HCT116 (cell line): ENCODE data around the gene TTLL11. TPM values are rescaled to one million over a fixed set of nuclear protein-coding genes. Genes with fewer than 3 reads are reported as not detected.
A peak's percentile ranks its signal among the peaks of the same experiment; 100 is the strongest.

Experiments used
- ATAC-seq: fragments of 200-7000 bp; cut with Tn5 transposase; 2 replicates; pipeline ENCODE4 v1.9.1; 2020; ENCODE audit warnings: mild to moderate bottlenecking, moderate library complexity
- BruUV-seq: library from RNA; stranded (reverse); fragments of 400-500 nt; replicated peaks from 2 replicates; lab custom pipeline; 2021; lab: Mats Ljungman, UMichigan
- CTCF ChIA-PET: fragments of 300-600 bp; sonication (Branson Sonifier 250); formaldehyde crosslinking; loops from one replicate; lab custom pipeline; 2021; ENCODE audit warnings: antibody characterized with exemption; lab: Charles Lee
- POLR2A ChIA-PET: fragments of 300-600, 350-600 bp; sonication (Branson Sonifier 250); formaldehyde crosslinking; loops from one replicate; lab custom pipeline; 2021; ENCODE audit warnings: antibody characterized with exemption; lab: Charles Lee
- RAD21 ChIA-PET, 2 experiments: fragments of 300-600 bp; sonication (Branson Sonifier 250); formaldehyde crosslinking; loops; one replicate each; lab custom pipeline; 2023; ENCODE audit warnings: low total read pairs in 2 of 2; ENCODE audit not compliant: uncharacterized antibody in 2 of 2, unreplicated experiment in 2 of 2, low non-redundant PET in 1 of 2; lab: Charles Lee
- DNase-seq: peaks from one replicate; pipeline ENCODE4 v3.0.0-alpha.2; 2010; ENCODE audit warnings: low read depth, low spot score
- H2AFZ ChIP-seq: fragments of 200-600 bp; shearing (Covaris generic), sonication (generic); 2 replicates; pipeline ENCODE4 v1.6.1; 2017; ENCODE audit warnings: low read depth, mixed run types, mixed read lengths, antibody characterized with exemption, low read length; ENCODE audit not compliant: poor library complexity, severe bottlenecking
- H3K27ac ChIP-seq: 2 replicates; pipeline ENCODE4 v1.5.1; 2012; ENCODE audit warnings: low read depth, low read length
- H3K27me3 ChIP-seq: fragments of 200-600 bp; sonication (generic); 2 replicates; pipeline ENCODE4 v1.6.1; 2016; ENCODE audit warnings: mixed run types, low read length, mixed read lengths; ENCODE audit not compliant: insufficient read depth
- H3K36me3 ChIP-seq, 2 experiments: fragments of 200-500 bp in 1 of 2; fragments of 200-600 bp in 1 of 2; sonication (Bioruptor generic) in 1 of 2; sonication (generic) in 1 of 2; 2 replicates each; pipeline versions ENCODE4 v1.5.1 to v1.6.1; 2014 to 2016; ENCODE audit warnings: low read length in 2 of 2, inconsistent platforms in 1 of 2, mixed read lengths in 1 of 2, mixed run types in 1 of 2; ENCODE audit not compliant: insufficient read depth in 2 of 2, control insufficient read depth in 1 of 2
- H3K4me1 ChIP-seq, 2 experiments: fragments of 200-600 bp in 1 of 2; sonication (generic) in 1 of 2; 2 replicates each; pipeline versions ENCODE4 v1.5.1 to v1.6.1; 2012 to 2017; ENCODE audit warnings: low read length in 2 of 2, inconsistent platforms in 1 of 2, mild to moderate bottlenecking in 1 of 2, mixed read lengths in 1 of 2, mixed run types in 1 of 2, moderate library complexity in 1 of 2; ENCODE audit not compliant: insufficient read depth in 2 of 2, control insufficient read depth in 1 of 2
- H3K4me2 ChIP-seq: fragments of 200-600 bp; sonication (generic); 2 replicates; pipeline ENCODE4 v1.6.1; 2017; ENCODE audit warnings: mixed run types, low read length, mixed read lengths
- H3K4me3 ChIP-seq, 2 experiments: fragments of 200-600 bp in 1 of 2; sonication (generic) in 1 of 2; replicated peaks in 1 of 2; 2 replicates each; pipeline ENCODE4 v1.5.1; 2011 to 2016; ENCODE audit warnings: low read length in 2 of 2, control low read depth in 1 of 2, low read depth in 1 of 2, mild to moderate bottlenecking in 1 of 2, mixed read lengths in 1 of 2, mixed run types in 1 of 2
- H3K79me2 ChIP-seq: fragments of 200-600 bp; sonication (generic); 2 replicates; pipeline ENCODE4 v1.6.1; 2017; ENCODE audit warnings: mild to moderate bottlenecking, mixed run types, low read length, moderate library complexity, mixed read lengths; ENCODE audit not compliant: insufficient read depth
- H3K9ac ChIP-seq: fragments of 200-600 bp; sonication (generic); 2 replicates; pipeline ENCODE4 v1.6.1; 2016; ENCODE audit warnings: low read length, mixed read lengths
- H3K9me2 ChIP-seq: fragments of 200-600 bp; sonication (generic), shearing (Covaris generic); 2 replicates; pipeline ENCODE4 v1.6.1; 2017; ENCODE audit warnings: mixed run types, mild to moderate bottlenecking, moderate library complexity; ENCODE audit not compliant: insufficient read depth
- H3K9me3 ChIP-seq, 2 experiments: fragments of 200-500 bp in 1 of 2; fragments of 200-600 bp in 1 of 2; sonication (Bioruptor generic) in 1 of 2; sonication (generic) in 1 of 2; 2 replicates each; pipeline ENCODE4 v1.6.1; 2014 to 2017; ENCODE audit warnings: low read length in 2 of 2, mixed read lengths in 2 of 2, inconsistent platforms in 1 of 2, low read depth in 1 of 2, mild to moderate bottlenecking in 1 of 2, mixed run types in 1 of 2, moderate library complexity in 1 of 2; ENCODE audit not compliant: control insufficient read depth in 1 of 2, insufficient read depth in 1 of 2
- H4K20me1 ChIP-seq: fragments of 200-600 bp; sonication (generic), shearing (Covaris generic); 2 replicates; pipeline ENCODE4 v1.6.1; 2017; ENCODE audit warnings: mixed run types, mild to moderate bottlenecking, moderate library complexity; ENCODE audit not compliant: insufficient read depth
- CBX3 ChIP-seq: IDR thresholded peaks from 2 replicates; pipeline ENCODE4 v1.6.1; 2012; ENCODE audit warnings: low read depth
- EGR1 ChIP-seq: IDR thresholded peaks from 2 replicates; pipeline ENCODE4 v1.6.1; 2012; ENCODE audit warnings: low read depth
- ELF1 ChIP-seq: IDR thresholded peaks from 2 replicates; pipeline ENCODE4 v1.6.1; 2012; ENCODE audit warnings: low read depth, borderline replicate concordance
- EZH2 ChIP-seq: fragments of 200-600 bp; sonication (generic); IDR thresholded peaks from 2 replicates; pipeline ENCODE4 v1.6.1; 2017; ENCODE audit warnings: antibody characterized with exemption, mixed run types
- FOSL1 ChIP-seq: IDR thresholded peaks from 2 replicates; pipeline ENCODE4 v1.6.1; 2012; ENCODE audit warnings: low read depth
- JUND ChIP-seq: IDR thresholded peaks from 2 replicates; pipeline ENCODE4 v1.6.1; 2012
- POLR2AphosphoS5 ChIP-seq: IDR thresholded peaks from 2 replicates; pipeline ENCODE4 v1.6.1; 2011; ENCODE audit warnings: mild to moderate bottlenecking, low read depth, low read length, moderate library complexity
- RAD21 ChIP-seq: IDR thresholded peaks from 2 replicates; pipeline ENCODE4 v1.6.1; 2012; ENCODE audit warnings: low read depth, mild to moderate bottlenecking
- SRF ChIP-seq: IDR thresholded peaks from 2 replicates; pipeline ENCODE4 v1.6.1; 2012; ENCODE audit warnings: low read depth
- ZFX ChIP-seq: fragments of 450-650 bp; IDR thresholded peaks from 2 replicates; pipeline ENCODE4 v1.6.1; 2017
- intact Hi-C: fragments of 100-400 bp; cut with micrococcal nuclease; formaldehyde crosslinking; loops from 2 replicates; pipeline ENCODE4 v1.10.0; 2022
- total RNA-seq: library from RNA; stranded (reverse); gene quantifications from one replicate; pipeline ENCODE4 v1.2.1, GENCODE V29; 2021; ENCODE audit not compliant: unreplicated experiment
- TF ChIP-seq, protein P1 (sequence below), 3 experiments: fragments of 200-600 bp in 1 of 3; sonication (generic) in 1 of 3; IDR thresholded peaks in 2 of 3; conservative IDR thresholded peaks in 1 of 3; 2 replicates each; pipeline ENCODE4 v1.5.1; 2012 to 2017; ENCODE audit warnings: low read depth in 2 of 3, low read length in 2 of 3, antibody characterized with exemption in 1 of 3, borderline replicate concordance in 1 of 3, control low read depth in 1 of 3, mild to moderate bottlenecking in 1 of 3, mixed read lengths in 1 of 3, mixed run types in 1 of 3, moderate library complexity in 1 of 3; ENCODE audit not compliant: insufficient read depth in 1 of 3
- TF ChIP-seq, protein P2 (sequence below): IDR thresholded peaks from 2 replicates; pipeline ENCODE4 v1.6.1; 2012

The TTLL11 gene
- total RNA-seq, 1 experiment from 2014 or later, result 2.2 TPM

DNA sequence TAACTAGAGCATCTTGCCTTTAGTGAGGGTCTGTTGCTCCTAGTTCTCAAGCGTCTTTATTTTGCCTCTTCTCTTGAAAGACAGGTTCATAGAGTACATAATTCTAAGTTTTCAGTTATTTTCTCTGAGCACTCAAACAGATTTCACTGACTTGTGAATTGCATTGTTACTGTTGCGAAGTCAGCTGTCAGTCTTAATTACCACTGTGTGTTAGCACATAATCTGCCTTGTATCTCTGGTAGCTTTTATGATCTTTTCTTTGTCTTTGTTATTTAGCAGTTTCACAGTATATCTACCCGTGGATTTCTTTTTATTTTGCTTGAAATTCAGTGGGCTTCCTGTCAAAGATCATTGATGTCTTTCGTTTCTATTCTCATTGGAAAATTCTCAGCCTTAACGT, 192.9 kb downstream of the TTLL11 start:
- ATAC-seq, result no peak
- no peak for TF ChIP-seq POLR2AphosphoS5
- peak; percentile 80; the same call in 1 of the 2 replicates for TF ChIP-seq CBX3
- TF ChIP-seq, all 23 proteins: peak for 1
- ChIA-PET POLR2A (no interaction called here), RAD21 (no interaction called here), CTCF (no interaction called here)
- no peak overlapping the region for H3K4me2 ChIP-seq
- H3K9ac ChIP-seq, result no peak overlapping the region
- H3K4me1 ChIP-seq, result no peaks in the 10 kb centered on the region
- intact Hi-C loops, result no loop called here
- no peak overlapping the region for H3K4me3 ChIP-seq
- H3K27ac ChIP-seq, result no peak overlapping the region
- no peak overlapping the region for H2AFZ ChIP-seq
- H4K20me1 ChIP-seq, result no peaks in the 10 kb centered on the region
- no TSS peak for BruUV-seq
- no peaks in the 10 kb centered on the region for H3K9me2 ChIP-seq
- no peak for DNase-seq
- no peaks in the 10 kb centered on the region for H3K36me3 ChIP-seq
- no peaks in the 10 kb centered on the region for H3K27me3 ChIP-seq
- peaks cover 6 to 13% of the 10 kb centered on the region in 2 experiments; a peak in 2 of 4 replicates for H3K9me3 ChIP-seq
- no peaks in the 10 kb centered on the region for H3K79me2 ChIP-seq

- CTCF ChIA-PET, result no interaction called here
- Histone ChIP-seq H3K27me3 (no peaks in the 10 kb centered on the region), H3K4me3 (no peak overlapping the region)
Measured at GRCh38 chr9:121898856-121899255, 194.3 kb downstream of the TTLL11 start.

More at GRCh38 chr9:121898856-121899255, 194.3 kb downstream of the TTLL11 start:
- H3K4me2 ChIP-seq, result no peak overlapping the region
- TF ChIP-seq POLR2AphosphoS5 (no peak), ZFX (no peak), SRF (no peak), RAD21 (no peak), FOSL1 (no peak), JUND (no peak), ELF1 (no peak), EZH2 (no peak), EGR1 (no peak)
- TF ChIP-seq, protein P1, sequence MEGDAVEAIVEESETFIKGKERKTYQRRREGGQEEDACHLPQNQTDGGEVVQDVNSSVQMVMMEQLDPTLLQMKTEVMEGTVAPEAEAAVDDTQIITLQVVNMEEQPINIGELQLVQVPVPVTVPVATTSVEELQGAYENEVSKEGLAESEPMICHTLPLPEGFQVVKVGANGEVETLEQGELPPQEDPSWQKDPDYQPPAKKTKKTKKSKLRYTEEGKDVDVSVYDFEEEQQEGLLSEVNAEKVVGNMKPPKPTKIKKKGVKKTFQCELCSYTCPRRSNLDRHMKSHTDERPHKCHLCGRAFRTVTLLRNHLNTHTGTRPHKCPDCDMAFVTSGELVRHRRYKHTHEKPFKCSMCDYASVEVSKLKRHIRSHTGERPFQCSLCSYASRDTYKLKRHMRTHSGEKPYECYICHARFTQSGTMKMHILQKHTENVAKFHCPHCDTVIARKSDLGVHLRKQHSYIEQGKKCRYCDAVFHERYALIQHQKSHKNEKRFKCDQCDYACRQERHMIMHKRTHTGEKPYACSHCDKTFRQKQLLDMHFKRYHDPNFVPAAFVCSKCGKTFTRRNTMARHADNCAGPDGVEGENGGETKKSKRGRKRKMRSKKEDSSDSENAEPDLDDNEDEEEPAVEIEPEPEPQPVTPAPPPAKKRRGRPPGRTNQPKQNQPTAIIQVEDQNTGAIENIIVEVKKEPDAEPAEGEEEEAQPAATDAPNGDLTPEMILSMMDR (IDR thresholded peaks at IDR 0.05 in 2 of 3, conservative IDR thresholded peaks at IDR 0.05 in 1 of 3; ENCODE audit: borderline replicate concordance in 1 of 3, insufficient read depth in 1 of 3, low read depth in 2 of 3, low read length in 2 of 3), result no peak
- TF ChIP-seq, protein P2, sequence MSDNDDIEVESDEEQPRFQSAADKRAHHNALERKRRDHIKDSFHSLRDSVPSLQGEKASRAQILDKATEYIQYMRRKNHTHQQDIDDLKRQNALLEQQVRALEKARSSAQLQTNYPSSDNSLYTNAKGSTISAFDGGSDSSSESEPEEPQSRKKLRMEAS, result no peak
- no peak overlapping the region for H3K9ac ChIP-seq
- ChIA-PET POLR2A (no interaction called here), RAD21 (no interaction called here)
- no peaks in the 10 kb centered on the region for H3K79me2 ChIP-seq
- intact Hi-C loops, result no loop called here
- no peaks in the 10 kb centered on the region for H3K4me1 ChIP-seq
- H3K27ac ChIP-seq, result no peak overlapping the region
- DNase-seq, result no peak
- no peaks in the 10 kb centered on the region for H3K9me2 ChIP-seq
- peaks cover 6 to 14% of the 10 kb centered on the region in 2 experiments; a peak in 2 of 4 replicates for H3K9me3 ChIP-seq
- H2AFZ ChIP-seq, result no peak overlapping the region
- H3K36me3 ChIP-seq, result no peaks in the 10 kb centered on the region
- BruUV-seq, result no TSS peak
- ATAC-seq, result no peak
- H4K20me1 ChIP-seq, result no peaks in the 10 kb centered on the region
